Measurements from ENCODE around the gene HEPN1. TPM values are rescaled to one million over a fixed set of nuclear protein-coding genes. Genes with fewer than 3 reads are reported as not detected.

HEPN1 gene
- total RNA-seq: not detected in 2 replicates

DNA sequence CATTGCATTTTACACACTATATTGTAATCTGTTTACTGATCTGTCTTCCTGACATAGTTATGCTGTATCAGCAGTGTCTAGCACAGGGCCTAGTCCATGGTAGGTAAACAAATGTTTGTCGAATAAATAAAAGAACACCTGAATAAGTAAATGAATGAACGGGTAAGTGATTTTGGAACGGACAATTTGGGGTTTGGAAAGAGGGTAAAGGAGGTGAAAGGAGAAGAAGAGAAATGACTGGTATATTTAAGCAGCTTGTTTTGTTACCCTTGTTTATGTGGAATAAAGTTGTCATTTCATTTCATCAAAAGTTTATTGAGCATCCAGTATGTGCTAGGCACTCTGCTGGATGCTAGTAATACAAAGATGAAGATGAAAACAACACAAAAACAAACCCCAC, at the start of gene HEPN1:
TSS of gene HEPN1 (plus strand) at position 301 of the 400 bp plus-strand sequence.

DNA sequence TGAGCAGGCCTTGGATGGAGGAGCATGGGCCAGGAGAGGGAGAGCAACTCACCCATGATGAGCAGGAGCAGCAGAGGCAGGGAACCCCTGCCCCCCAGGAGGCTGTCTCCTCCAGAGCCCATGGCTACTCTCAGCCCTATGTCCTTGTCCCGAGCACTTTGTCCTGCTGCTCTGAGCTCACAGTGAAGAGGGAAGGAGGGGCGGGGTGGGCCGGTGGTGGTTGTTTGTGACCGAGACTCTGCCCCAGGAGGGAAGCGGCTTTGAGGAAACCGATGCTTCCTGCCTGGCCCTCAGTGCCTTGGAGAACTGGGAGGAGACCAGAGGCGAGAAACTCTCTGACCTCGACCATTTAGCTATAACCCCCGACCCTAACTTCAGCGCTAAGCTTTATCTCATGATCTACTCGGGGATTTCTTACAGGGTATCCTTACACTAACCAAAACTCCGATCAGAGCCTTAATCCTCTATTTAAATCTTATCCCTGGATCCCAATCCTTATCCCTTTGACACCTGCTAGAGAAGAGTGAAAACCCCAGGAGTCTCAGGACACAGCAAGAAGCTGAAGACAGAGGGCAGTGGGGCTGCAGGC, 21.3 kb upstream of the HEPN1 start, which contains the start of gene ROBO4:
TSS of gene ROBO4 (minus strand) at position 192 of the 589 bp plus-strand sequence. CDS start at position 122, 70 bp downstream.

DNA sequence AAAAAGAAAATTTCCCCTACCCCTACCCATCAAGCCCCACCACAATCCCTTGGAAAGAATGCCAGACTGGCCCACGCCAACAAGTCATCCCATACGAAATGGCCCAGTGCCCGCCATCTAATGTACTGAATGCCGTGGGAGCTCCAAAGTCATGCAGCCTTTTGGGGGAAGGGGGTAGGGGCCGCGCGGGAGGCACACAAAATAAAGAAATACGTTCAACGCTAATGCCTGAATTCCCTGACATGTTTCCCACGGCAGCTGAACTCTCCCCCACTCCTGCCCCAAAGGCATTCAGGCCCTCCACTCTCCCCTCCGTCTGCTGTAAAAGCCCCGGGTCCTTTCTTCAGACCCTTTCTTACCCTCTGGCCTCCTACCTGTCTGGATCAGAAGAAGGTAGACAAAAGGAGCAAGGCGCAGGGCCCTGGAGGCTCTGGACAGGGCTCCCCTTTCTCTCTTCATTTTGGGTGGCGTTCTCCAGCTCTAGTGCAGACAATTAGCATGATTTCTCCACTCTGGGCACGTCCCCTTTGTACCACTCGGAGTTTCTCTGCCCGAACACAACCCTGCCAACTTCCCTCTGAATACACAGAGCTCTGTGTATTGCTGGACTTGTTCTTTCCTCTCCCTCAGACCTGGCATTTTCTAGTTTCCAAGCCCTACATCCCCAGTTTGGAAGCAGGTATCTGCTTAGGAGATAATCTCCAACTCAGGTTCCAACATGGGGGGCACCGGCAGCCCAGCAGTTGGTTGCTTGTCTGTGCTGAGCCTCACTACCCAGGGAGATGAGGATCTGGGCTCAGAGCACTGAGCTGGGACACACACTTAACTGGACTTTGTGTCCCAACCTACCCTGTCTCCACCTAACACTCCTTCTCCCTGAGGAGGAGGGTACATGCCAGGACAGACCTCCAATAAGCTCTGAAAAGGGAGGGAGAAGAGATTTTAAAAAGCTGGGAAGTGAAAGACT, 16.8 kb downstream of the HEPN1 start, which contains the start of gene HEPACAM:
TSS of gene HEPACAM (minus strand) at position 500 of the 967 bp plus-strand sequence. CDS start at position 459, 41 bp downstream.

DNA sequence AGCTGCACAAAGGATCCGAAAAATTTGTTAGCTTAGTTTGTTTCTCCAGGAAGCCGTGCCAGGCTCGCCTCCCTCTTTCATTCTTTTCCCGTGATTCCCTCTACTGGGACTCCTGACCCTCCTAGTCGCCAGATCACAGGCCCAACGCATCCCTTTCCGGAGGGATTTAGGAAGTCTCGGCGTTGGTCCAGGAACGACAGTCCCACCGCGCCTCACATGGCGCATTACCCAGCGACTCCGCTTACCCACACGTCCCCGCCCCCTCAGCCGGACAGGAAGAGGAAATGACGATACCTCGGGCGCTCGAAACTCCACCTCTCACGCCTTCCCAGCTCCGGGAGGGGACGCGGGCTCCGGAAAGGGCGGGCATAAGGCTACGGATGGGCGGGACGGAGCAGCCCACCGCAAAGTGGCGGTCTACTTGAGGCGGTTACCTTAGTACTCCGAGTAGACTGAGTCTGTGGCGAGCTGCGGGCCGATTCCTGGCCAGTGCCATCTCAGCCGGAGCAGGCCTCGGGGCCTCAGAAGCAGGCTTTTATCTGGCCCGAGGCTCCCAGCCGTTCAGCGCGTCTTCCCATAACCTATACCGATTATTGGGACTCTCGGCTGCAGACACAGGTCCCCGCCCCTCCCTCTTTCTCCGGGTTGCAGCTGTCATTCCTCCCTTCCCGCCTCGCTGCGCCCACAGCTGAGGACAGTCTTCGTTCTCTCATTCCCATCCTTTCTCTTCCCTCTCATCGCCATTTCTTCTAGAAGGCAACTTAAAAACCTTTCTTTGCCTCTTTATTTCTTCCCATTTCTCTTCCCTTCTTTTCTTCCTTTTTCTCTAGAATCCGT, 34.9 kb downstream of the HEPN1 start, which contains the start of gene CCDC15:
TSS of gene CCDC15 (plus strand) at position 450 of the 837 bp plus-strand sequence. CDS start 531 bp downstream, outside the sequence.

Other genes starting within 250 kb of the HEPN1 start
- 6.9 and 12.7 TPM in 2 replicates for gene SIAE, start 245.5 kb upstream of the HEPN1 start, total RNA-seq
- 5.0 and 7.9 TPM in 2 replicates for gene SPA17, start 245.3 kb upstream of the HEPN1 start, total RNA-seq
- 2.3 TPM in 1 of 2 replicates, not detected in the other for gene NRGN, start 179.3 kb upstream of the HEPN1 start, total RNA-seq
- not detected in 2 replicates for gene VSIG2, start 167.0 kb upstream of the HEPN1 start, total RNA-seq
- gene ESAM, start 157.0 kb upstream of the HEPN1 start, total RNA-seq: 0.22 and 2.7 TPM in 2 replicates
- 5.9 and 25.6 TPM in 2 replicates for gene MSANTD2, start 118.8 kb upstream of the HEPN1 start, total RNA-seq
- gene ROBO3, start 53.8 kb upstream of the HEPN1 start, total RNA-seq: 9.0 and 11.2 TPM in 2 replicates
- gene ROBO4, start 21.4 kb upstream of the HEPN1 start, total RNA-seq: 0.88 and 2.7 TPM in 2 replicates
- gene HEPACAM, start 16.8 kb downstream of the HEPN1 start, total RNA-seq: under 0.01 TPM in 1 of 2 replicates, not detected in the other
- 0.66 and 7.9 TPM in 2 replicates for gene CCDC15, start 35.0 kb downstream of the HEPN1 start, total RNA-seq
- gene SLC37A2, start 144.1 kb downstream of the HEPN1 start, total RNA-seq: 0.88 and 13.0 TPM in 2 replicates
- 22.8 and 33.2 TPM in 2 replicates for gene TMEM218, start 192.4 kb downstream of the HEPN1 start, total RNA-seq
- gene PKNOX2, start 245.5 kb downstream of the HEPN1 start, total RNA-seq: 2.8 and 7.7 TPM in 2 replicates